OCI-LY1 (cell line): Measurements from ENCODE around the gene RGS19.

Source experiments
- H2AFZ ChIP-seq: fragments of 200-600 bp; sonication (generic), shearing (Covaris generic); 2 replicates; pipeline ENCODE4 v1.6.0; 2014; ENCODE audit warnings: antibody characterized with exemption, mild to moderate bottlenecking, low read length
- H3F3A ChIP-seq: fragments of 200-600 bp; sonication (generic), shearing (Covaris generic); 2 replicates; pipeline ENCODE4 v1.6.0; 2014; ENCODE audit warnings: mild to moderate bottlenecking, antibody characterized with exemption, low read length, moderate library complexity; ENCODE audit not compliant: insufficient read depth
- H3K27ac ChIP-seq: fragments of 200-600 bp; sonication (generic); 2 replicates; pipeline ENCODE4 v1.5.1; 2014; ENCODE audit warnings: low read length, mixed run types, mild to moderate bottlenecking, low read depth; ENCODE audit not compliant: poor library complexity, severe bottlenecking
- H3K27me3 ChIP-seq: fragments of 200-600 bp; sonication (generic); 2 replicates; pipeline ENCODE4 v1.6.0; 2014; ENCODE audit warnings: antibody characterized with exemption, mild to moderate bottlenecking, low read length, moderate library complexity; ENCODE audit not compliant: insufficient read depth
- H3K36me3 ChIP-seq: fragments of 200-600 bp; sonication (generic); 2 replicates; pipeline ENCODE4 v1.6.1; 2014; ENCODE audit warnings: mild to moderate bottlenecking, antibody characterized with exemption, low read length, moderate library complexity, mixed read lengths; ENCODE audit not compliant: insufficient read depth
- H3K4me1 ChIP-seq: fragments of 200-600 bp; sonication (generic); 2 replicates; pipeline ENCODE4 v1.5.1; 2014; ENCODE audit warnings: mild to moderate bottlenecking, low read length, moderate library complexity; ENCODE audit not compliant: insufficient read depth, severe bottlenecking
- H3K4me2 ChIP-seq: fragments of 200-600 bp; sonication (generic), shearing (Covaris generic); 2 replicates; pipeline ENCODE4 v1.6.1; 2014; ENCODE audit warnings: low read length
- H3K4me3 ChIP-seq: fragments of 200-600 bp; sonication (generic); 2 replicates; pipeline ENCODE4 v1.5.1; 2014; ENCODE audit warnings: low read length, low read depth, mild to moderate bottlenecking, mixed read lengths; ENCODE audit not compliant: poor library complexity, severe bottlenecking
- H3K79me2 ChIP-seq: fragments of 200-600 bp; shearing (Covaris generic); 2 replicates; pipeline ENCODE4 v1.6.1; 2016; ENCODE audit warnings: mixed run types, low read length, mixed read lengths; ENCODE audit not compliant: insufficient read depth
- H3K9ac ChIP-seq: fragments of 200-600 bp; sonication (generic), shearing (Covaris generic); 2 replicates; pipeline ENCODE4 v1.6.1; 2014; ENCODE audit warnings: mild to moderate bottlenecking, low read length, mixed read lengths
- H3K9me2 ChIP-seq: fragments of 200-600 bp; sonication (generic), shearing (Covaris generic); 2 replicates; pipeline ENCODE4 v1.6.1; 2014; ENCODE audit warnings: low read depth, mild to moderate bottlenecking, low read length, mixed read lengths
- H3K9me3 ChIP-seq: fragments of 200-600 bp; shearing (Covaris generic); 2 replicates; pipeline ENCODE4 v1.6.1; 2014; ENCODE audit warnings: low read length, mixed read lengths
- H4K20me1 ChIP-seq: fragments of 200-600 bp; sonication (generic), shearing (Covaris generic); 2 replicates; pipeline ENCODE4 v1.6.0; 2016; ENCODE audit warnings: mild to moderate bottlenecking, low read length; ENCODE audit not compliant: insufficient read depth
- EZH2 ChIP-seq: fragments of 200-600 bp; sonication (generic), shearing (Covaris generic); IDR thresholded peaks from 2 replicates; pipeline ENCODE4 v1.8.0; 2017; ENCODE audit warnings: borderline replicate concordance, mixed run types, mild to moderate bottlenecking, antibody characterized with exemption, low read length, moderate library complexity, mixed read lengths
- TF ChIP-seq, protein P1 (sequence below): fragments of 200-600 bp; sonication (generic), shearing (Covaris generic); IDR thresholded peaks from 2 replicates; pipeline ENCODE4 v1.5.1; 2017; ENCODE audit warnings: mild to moderate bottlenecking, antibody characterized with exemption, low read length, moderate library complexity, mixed read lengths

Gene RGS19

DNA sequence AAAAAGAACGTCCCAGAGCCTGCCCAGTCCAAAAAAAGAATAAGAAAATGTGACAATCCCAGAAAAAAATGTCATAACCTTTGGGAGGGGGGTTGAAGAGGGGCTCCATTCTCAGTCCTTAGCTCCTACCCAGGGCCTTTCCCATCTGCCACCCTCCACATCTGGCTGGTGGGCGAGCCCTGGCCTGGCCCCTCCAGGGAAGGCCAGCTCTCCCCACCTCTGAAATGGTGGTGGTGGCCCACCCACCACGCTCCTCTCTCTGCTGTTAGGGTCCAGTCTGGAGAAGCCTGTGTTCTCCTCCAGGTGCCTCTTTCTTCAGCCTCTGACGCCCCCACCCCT lies 415 bp downstream of the RGS19 start:
- no peaks in the 10 kb centered on the region for H3K9me3 ChIP-seq
- no peaks in the 10 kb centered on the region for H3F3A ChIP-seq
- no peaks in the 10 kb centered on the region; the same call in 1 of the 2 replicates for H3K27me3 ChIP-seq
- H3K27ac ChIP-seq, result no peak overlapping the region
- H2AFZ ChIP-seq, result no peak overlapping the region
- no peaks in the 10 kb centered on the region for H4K20me1 ChIP-seq
- H3K9me2 ChIP-seq, result no peaks in the 10 kb centered on the region
- H3K36me3 ChIP-seq, result no peaks in the 10 kb centered on the region; the same call in 1 of the 2 replicates
- H3K9ac ChIP-seq, result peak overlapping the region; percentile 78
- H3K4me3 ChIP-seq, result peak overlapping the region; percentile 74
- peak overlapping the region; percentile 75 for H3K4me2 ChIP-seq
- no peak for TF ChIP-seq EZH2
- TF ChIP-seq, protein P1, sequence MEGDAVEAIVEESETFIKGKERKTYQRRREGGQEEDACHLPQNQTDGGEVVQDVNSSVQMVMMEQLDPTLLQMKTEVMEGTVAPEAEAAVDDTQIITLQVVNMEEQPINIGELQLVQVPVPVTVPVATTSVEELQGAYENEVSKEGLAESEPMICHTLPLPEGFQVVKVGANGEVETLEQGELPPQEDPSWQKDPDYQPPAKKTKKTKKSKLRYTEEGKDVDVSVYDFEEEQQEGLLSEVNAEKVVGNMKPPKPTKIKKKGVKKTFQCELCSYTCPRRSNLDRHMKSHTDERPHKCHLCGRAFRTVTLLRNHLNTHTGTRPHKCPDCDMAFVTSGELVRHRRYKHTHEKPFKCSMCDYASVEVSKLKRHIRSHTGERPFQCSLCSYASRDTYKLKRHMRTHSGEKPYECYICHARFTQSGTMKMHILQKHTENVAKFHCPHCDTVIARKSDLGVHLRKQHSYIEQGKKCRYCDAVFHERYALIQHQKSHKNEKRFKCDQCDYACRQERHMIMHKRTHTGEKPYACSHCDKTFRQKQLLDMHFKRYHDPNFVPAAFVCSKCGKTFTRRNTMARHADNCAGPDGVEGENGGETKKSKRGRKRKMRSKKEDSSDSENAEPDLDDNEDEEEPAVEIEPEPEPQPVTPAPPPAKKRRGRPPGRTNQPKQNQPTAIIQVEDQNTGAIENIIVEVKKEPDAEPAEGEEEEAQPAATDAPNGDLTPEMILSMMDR, result no peak
- no peaks in the 10 kb centered on the region for H3K79me2 ChIP-seq
- H3K4me1 ChIP-seq, result peaks cover 31% of the 10 kb centered on the region

DNA sequence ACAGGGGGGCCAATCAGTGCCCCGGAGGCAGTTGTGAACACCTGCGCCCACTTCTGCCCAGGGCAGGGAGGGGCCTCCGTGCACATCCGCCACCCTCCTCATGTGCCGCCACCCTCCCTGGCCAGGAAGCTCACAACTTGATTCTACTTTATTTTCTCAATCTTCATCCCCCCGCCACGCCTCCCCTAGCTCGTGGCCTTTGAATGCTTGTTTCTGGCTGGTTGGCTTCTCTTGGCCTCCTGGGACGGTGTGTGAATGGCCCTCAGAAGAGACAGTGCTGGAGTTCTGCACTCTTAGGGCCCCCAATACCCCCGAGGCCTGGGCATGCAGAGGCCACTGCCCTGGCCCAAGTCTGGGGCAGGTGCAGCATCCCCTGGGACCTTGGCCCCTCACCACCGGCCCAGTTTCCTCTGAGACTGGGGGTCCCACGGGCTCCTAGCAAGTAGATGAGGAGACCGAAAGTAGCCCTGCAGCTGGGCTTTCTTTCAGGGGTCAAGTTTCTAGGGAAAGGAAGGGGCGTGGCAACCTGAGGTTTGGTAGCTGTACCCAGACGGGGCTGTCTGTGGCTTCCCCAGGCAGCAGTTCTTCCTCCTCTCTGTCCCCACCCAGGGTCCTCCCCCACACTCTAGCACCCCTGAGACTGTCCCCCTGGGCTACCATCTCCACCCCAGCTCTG lies 1.3 kb downstream of the RGS19 start:
- TF ChIP-seq EZH2, result no peak
- TF ChIP-seq, protein P1, result no peak
- Histone ChIP-seq H3K36me3 (no peaks in the 10 kb centered on the region; the same call in 1 of the 2 replicates), H3K4me3 (peak overlapping the region; percentile 74), H3K4me2 (peak overlapping the region; percentile 75), H3K9me2 (no peaks in the 10 kb centered on the region), H4K20me1 (no peaks in the 10 kb centered on the region), H3K79me2 (no peaks in the 10 kb centered on the region), H3K4me1 (peaks cover 27% of the 10 kb centered on the region), H2AFZ (no peak overlapping the region), H3K27me3 (no peaks in the 10 kb centered on the region; the same call in 1 of the 2 replicates), H3K9me3 (no peaks in the 10 kb centered on the region), H3F3A (no peaks in the 10 kb centered on the region), H3K27ac (peak overlapping the region; percentile 3), H3K9ac (peak overlapping the region; percentile 78; the same call in 1 of the 2 replicates)

DNA sequence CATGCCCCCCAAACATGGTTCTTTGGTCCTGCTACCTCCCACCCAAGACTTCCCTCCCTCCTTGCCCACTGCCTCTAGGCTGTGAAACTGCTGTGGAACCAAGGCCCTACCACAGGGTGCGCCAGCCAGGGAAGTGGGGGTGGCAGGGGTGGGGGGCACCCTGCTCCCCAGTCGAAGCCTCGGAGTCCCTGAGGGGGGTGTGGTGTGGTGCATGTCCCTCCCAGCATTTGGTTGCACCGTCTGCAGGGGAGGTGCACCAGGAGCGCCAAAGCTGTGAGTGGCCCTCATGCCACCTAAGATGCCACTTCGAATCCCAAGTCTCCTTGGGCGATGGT lies 1.8 kb downstream of the RGS19 start:
- Histone ChIP-seq H4K20me1 (no peaks in the 10 kb centered on the region), H3K9ac (no peak overlapping the region; the same call in 1 of the 2 replicates), H3K4me3 (peak overlapping the region; percentile 21), H3K27ac (peak overlapping the region; percentile 3), H3K9me2 (no peaks in the 10 kb centered on the region), H3K4me1 (peaks cover 24% of the 10 kb centered on the region), H3K27me3 (no peaks in the 10 kb centered on the region; the same call in 1 of the 2 replicates), H3F3A (no peaks in the 10 kb centered on the region), H2AFZ (no peak overlapping the region), H3K36me3 (no peaks in the 10 kb centered on the region; the same call in 1 of the 2 replicates), H3K9me3 (no peaks in the 10 kb centered on the region), H3K79me2 (no peaks in the 10 kb centered on the region), H3K4me2 (peak overlapping the region; percentile 75)
- TF ChIP-seq, protein P1, result no peak
- TF ChIP-seq EZH2, result no peak
